ENCODE data around the gene IL17RD.

GRCh38 chr3:57163751-57164150 lies 1.4 kb downstream of the IL17RD start:
- TF ChIP-seq CTCF (IDR thresholded peaks at IDR 0.05; ENCODE audit: low read depth, low read length, poor library complexity, severe bottlenecking) (no peak), EZH2phosphoT487 (IDR thresholded peaks at IDR 0.05; ENCODE audit: borderline replicate concordance, low read length) (no peak)
